Measurements from ENCODE around the gene FNIP1.
"Not testable (repeated sequence)": the region's sequence is repeated elsewhere in the genome, so short reads cannot be mapped to it uniquely, and the experiment has no call there.

Gene FNIP1

GRCh38 chr5:131682826-131683225 is 114.0 kb downstream of the FNIP1 start:
- H3K4me3 ChIP-seq (ENCODE audit: low read depth in 1 of 5, low read length in 5 of 5), result no peak overlapping the region
- H3K27me3 ChIP-seq (ENCODE audit: control insufficient read depth in 5 of 5, insufficient read depth in 4 of 5, low read length in 5 of 5), result no peaks in the 10 kb centered on the region
- no peak overlapping the region for H3K9ac ChIP-seq (ENCODE audit: low read length in 5 of 5)
- peaks cover 0 to 14% (median 7%) of the 10 kb centered on the region in 5 donors for H3K4me1 ChIP-seq (ENCODE audit: control insufficient read depth in 5 of 5, insufficient read depth in 5 of 5, low read length in 5 of 5)
- H3K27ac ChIP-seq (ENCODE audit: low read depth, low read length), result no peak overlapping the region
- H3K9me3 ChIP-seq (ENCODE audit: control insufficient read depth in 5 of 5, low read length in 5 of 5), result no peaks in the 10 kb centered on the region
- H3K36me3 ChIP-seq (ENCODE audit: control insufficient read depth in 5 of 5, insufficient read depth in 5 of 5, low read length in 5 of 5), result peaks cover 3 to 21% (median 19%) of the 10 kb centered on the region in 5 donors

GRCh38 chr5:131682175-131682574 is 114.6 kb downstream of the FNIP1 start:
- H3K9ac ChIP-seq (ENCODE audit: low read length in 5 of 5), result no peak overlapping the region
- H3K27ac ChIP-seq (ENCODE audit: low read depth, low read length), result no peak overlapping the region
- H3K4me3 ChIP-seq (ENCODE audit: low read depth in 1 of 5, low read length in 5 of 5), result no peak overlapping the region
- H3K9me3 ChIP-seq (ENCODE audit: control insufficient read depth in 5 of 5, low read length in 5 of 5), result no peaks in the 10 kb centered on the region
- H3K36me3 ChIP-seq (ENCODE audit: control insufficient read depth in 5 of 5, insufficient read depth in 5 of 5, low read length in 5 of 5), result peaks cover 9 to 23% (median 21%) of the 10 kb centered on the region in 5 donors
- no peaks in the 10 kb centered on the region for H3K27me3 ChIP-seq (ENCODE audit: control insufficient read depth in 5 of 5, insufficient read depth in 4 of 5, low read length in 5 of 5)
- peaks cover 0 to 14% (median 7%) of the 10 kb centered on the region in 5 donors for H3K4me1 ChIP-seq (ENCODE audit: control insufficient read depth in 5 of 5, insufficient read depth in 5 of 5, low read length in 5 of 5)

- H3K4me3 ChIP-seq (ENCODE audit: low read depth in 1 of 5, low read length in 5 of 5), result no peak overlapping the region
- H3K9ac ChIP-seq (ENCODE audit: low read length in 5 of 5), result no peak overlapping the region
- H3K9me3 ChIP-seq (ENCODE audit: control insufficient read depth in 5 of 5, low read length in 5 of 5), result no peaks in the 10 kb centered on the region
- H3K4me1 ChIP-seq (ENCODE audit: control insufficient read depth in 5 of 5, insufficient read depth in 5 of 5, low read length in 5 of 5), result peaks cover 0 to 10% (median 6%) of the 10 kb centered on the region in 5 donors
- peaks cover 22 to 42% (median 32%) of the 10 kb centered on the region in 5 donors for H3K36me3 ChIP-seq (ENCODE audit: control insufficient read depth in 5 of 5, insufficient read depth in 5 of 5, low read length in 5 of 5)
- no peak overlapping the region for H3K27ac ChIP-seq (ENCODE audit: low read depth, low read length)
- no peaks in the 10 kb centered on the region for H3K27me3 ChIP-seq (ENCODE audit: control insufficient read depth in 5 of 5, insufficient read depth in 4 of 5, low read length in 5 of 5)
These were observed 116.9 kb downstream of the FNIP1 start for GRCh38 chr5:131679911-131680310.

GRCh38 chr5:131678273-131678672 is 118.5 kb downstream of the FNIP1 start:
- H3K27me3 ChIP-seq (ENCODE audit: control insufficient read depth in 5 of 5, insufficient read depth in 4 of 5, low read length in 5 of 5); H3K27ac ChIP-seq (ENCODE audit: low read depth, low read length); H3K9ac ChIP-seq (ENCODE audit: low read length in 5 of 5); H3K4me3 ChIP-seq (ENCODE audit: low read depth in 1 of 5, low read length in 5 of 5); H3K4me1 ChIP-seq (ENCODE audit: control insufficient read depth in 5 of 5, insufficient read depth in 5 of 5, low read length in 5 of 5); H3K9me3 ChIP-seq (ENCODE audit: control insufficient read depth in 5 of 5, low read length in 5 of 5): not testable (repeated sequence)
- H3K36me3 ChIP-seq (ENCODE audit: control insufficient read depth in 5 of 5, insufficient read depth in 5 of 5, low read length in 5 of 5), result peaks cover 26 to 50% (median 32%) of the 10 kb centered on the region in 5 donors

- Histone ChIP-seq H3K4me3 (ENCODE audit: low read depth in 1 of 5, low read length in 5 of 5) (no peak overlapping the region), H3K27me3 (ENCODE audit: control insufficient read depth in 5 of 5, insufficient read depth in 4 of 5, low read length in 5 of 5) (no peaks in the 10 kb centered on the region), H3K4me1 (ENCODE audit: control insufficient read depth in 5 of 5, insufficient read depth in 5 of 5, low read length in 5 of 5) (peaks cover 0 to 21% (median 15%) of the 10 kb centered on the region in 5 donors), H3K9ac (ENCODE audit: low read length in 5 of 5) (no peak overlapping the region), H3K27ac (ENCODE audit: low read depth, low read length) (no peak overlapping the region), H3K36me3 (ENCODE audit: control insufficient read depth in 5 of 5, insufficient read depth in 5 of 5, low read length in 5 of 5) (peaks cover 26 to 50% (median 30%) of the 10 kb centered on the region in 5 donors), H3K9me3 (ENCODE audit: control insufficient read depth in 5 of 5, low read length in 5 of 5) (no peaks in the 10 kb centered on the region)
These were observed 119.7 kb downstream of the FNIP1 start for GRCh38 chr5:131677115-131677514.

GRCh38 chr5:131672776-131673175 is 124.0 kb downstream of the FNIP1 start:
- peak overlapping the region; percentile 78 for H3K27ac ChIP-seq (ENCODE audit: low read depth, low read length)
- H3K27me3 ChIP-seq (ENCODE audit: control insufficient read depth in 5 of 5, insufficient read depth in 4 of 5, low read length in 5 of 5), result no peaks in the 10 kb centered on the region
- peaks cover 20 to 48% (median 29%) of the 10 kb centered on the region in 5 donors for H3K36me3 ChIP-seq (ENCODE audit: control insufficient read depth in 5 of 5, insufficient read depth in 5 of 5, low read length in 5 of 5)
- H3K9me3 ChIP-seq (ENCODE audit: control insufficient read depth in 5 of 5, low read length in 5 of 5), result no peaks in the 10 kb centered on the region
- H3K4me1 ChIP-seq (ENCODE audit: control insufficient read depth in 5 of 5, insufficient read depth in 5 of 5, low read length in 5 of 5), result peaks cover 0 to 38% (median 23%) of the 10 kb centered on the region in 5 donors
- no peak overlapping the region for H3K9ac ChIP-seq (ENCODE audit: low read length in 5 of 5)
- no peak overlapping the region for H3K4me3 ChIP-seq (ENCODE audit: low read depth in 1 of 5, low read length in 5 of 5)

- peaks cover 17 to 41% (median 22%) of the 10 kb centered on the region in 5 donors for H3K36me3 ChIP-seq (ENCODE audit: control insufficient read depth in 5 of 5, insufficient read depth in 5 of 5, low read length in 5 of 5)
- peaks cover 0 to 39% (median 23%) of the 10 kb centered on the region in 5 donors for H3K4me1 ChIP-seq (ENCODE audit: control insufficient read depth in 5 of 5, insufficient read depth in 5 of 5, low read length in 5 of 5)
- no peaks in the 10 kb centered on the region for H3K27me3 ChIP-seq (ENCODE audit: control insufficient read depth in 5 of 5, insufficient read depth in 4 of 5, low read length in 5 of 5)
- peak overlapping the region; percentile 78 for H3K27ac ChIP-seq (ENCODE audit: low read depth, low read length)
- no peaks in the 10 kb centered on the region for H3K9me3 ChIP-seq (ENCODE audit: control insufficient read depth in 5 of 5, low read length in 5 of 5)
- peak overlapping the region in 1 of 5 donors; percentile 41 for H3K9ac ChIP-seq (ENCODE audit: low read length in 5 of 5)
- H3K4me3 ChIP-seq (ENCODE audit: low read depth in 1 of 5, low read length in 5 of 5), result no peak overlapping the region
These were observed 124.7 kb downstream of the FNIP1 start for GRCh38 chr5:131671994-131672655.

- no peaks in the 10 kb centered on the region for H3K9me3 ChIP-seq (ENCODE audit: control insufficient read depth in 5 of 5, low read length in 5 of 5)
- peak overlapping the region in 2 of 5 donors; percentile 9 to 14 for H3K4me3 ChIP-seq (ENCODE audit: low read depth in 1 of 5, low read length in 5 of 5)
- no peaks in the 10 kb centered on the region for H3K27me3 ChIP-seq (ENCODE audit: control insufficient read depth in 5 of 5, insufficient read depth in 4 of 5, low read length in 5 of 5)
- peaks cover 0 to 44% (median 23%) of the 10 kb centered on the region in 5 donors for H3K4me1 ChIP-seq (ENCODE audit: control insufficient read depth in 5 of 5, insufficient read depth in 5 of 5, low read length in 5 of 5)
- H3K27ac ChIP-seq (ENCODE audit: low read depth, low read length), result peak overlapping the region; percentile 78
- peak overlapping the region in 2 of 5 donors; percentile 18 to 67 for H3K9ac ChIP-seq (ENCODE audit: low read length in 5 of 5)
- peaks cover 9 to 34% (median 17%) of the 10 kb centered on the region in 5 donors for H3K36me3 ChIP-seq (ENCODE audit: control insufficient read depth in 5 of 5, insufficient read depth in 5 of 5, low read length in 5 of 5)
These were observed 125.4 kb downstream of the FNIP1 start for GRCh38 chr5:131671409-131671808.

- H3K36me3 ChIP-seq (ENCODE audit: control insufficient read depth in 5 of 5, insufficient read depth in 5 of 5, low read length in 5 of 5), result peaks cover 21 to 41% (median 37%) of the 10 kb centered on the region in 5 donors
- no peak overlapping the region for H3K4me3 ChIP-seq (ENCODE audit: low read depth in 1 of 5, low read length in 5 of 5)
- no peak overlapping the region for H3K9ac ChIP-seq (ENCODE audit: low read length in 5 of 5)
These were observed 131.9 kb downstream of the FNIP1 start for GRCh38 chr5:131664929-131665328.

GRCh38 chr5:131661933-131662332 is 134.9 kb downstream of the FNIP1 start:
- no peak overlapping the region for H3K27ac ChIP-seq (ENCODE audit: low read depth, low read length)
- peaks cover 0 to 4% (median 0%) of the 10 kb centered on the region in 5 donors for H3K4me1 ChIP-seq (ENCODE audit: control insufficient read depth in 5 of 5, insufficient read depth in 5 of 5, low read length in 5 of 5)
- no peak overlapping the region for H3K4me3 ChIP-seq (ENCODE audit: low read depth in 1 of 5, low read length in 5 of 5)
- peaks cover 2 to 23% (median 20%) of the 10 kb centered on the region in 5 donors for H3K9me3 ChIP-seq (ENCODE audit: control insufficient read depth in 5 of 5, low read length in 5 of 5)
- H3K27me3 ChIP-seq (ENCODE audit: control insufficient read depth in 5 of 5, insufficient read depth in 4 of 5, low read length in 5 of 5), result no peaks in the 10 kb centered on the region
- H3K9ac ChIP-seq (ENCODE audit: low read length in 5 of 5), result no peak overlapping the region
- H3K36me3 ChIP-seq (ENCODE audit: control insufficient read depth in 5 of 5, insufficient read depth in 5 of 5, low read length in 5 of 5), result peaks cover 31 to 48% (median 38%) of the 10 kb centered on the region in 5 donors

More at GRCh38 chr5:131664929-131665328, 131.9 kb downstream of the FNIP1 start:
- peaks cover 2 to 16% (median 12%) of the 10 kb centered on the region in 5 donors for H3K9me3 ChIP-seq (ENCODE audit: control insufficient read depth in 5 of 5, low read length in 5 of 5)
- H3K27ac ChIP-seq (ENCODE audit: low read depth, low read length), result no peak overlapping the region
- H3K4me1 ChIP-seq (ENCODE audit: control insufficient read depth in 5 of 5, insufficient read depth in 5 of 5, low read length in 5 of 5), result peaks cover 0 to 10% (median 0%) of the 10 kb centered on the region in 5 donors
- H3K27me3 ChIP-seq (ENCODE audit: control insufficient read depth in 5 of 5, insufficient read depth in 4 of 5, low read length in 5 of 5), result no peaks in the 10 kb centered on the region
